Anterior cingulate cortex (tissue), 58 donors: ENCODE data around the gene ATP9B.
A peak's percentile ranks its signal among the peaks of the same experiment; 100 is the strongest.

ENCODE experiments used
- DNase-seq, 58 donors: peaks; one replicate each; lab custom pipeline; 2025; lab: John Stamatoyannopoulos, UW

The ATP9B gene

GRCh38 chr18:79133724-79134123 is 64.5 kb downstream of the ATP9B start:
- peak in 7 of 58 donors; percentile 7 to 28 (median 9) for DNase-seq

GRCh38 chr18:79135924-79136323 is 66.7 kb downstream of the ATP9B start:
- no peak for DNase-seq

- no peak for DNase-seq
These were observed 67.5 kb downstream of the ATP9B start for GRCh38 chr18:79136742-79137141.

GRCh38 chr18:79139206-79139605 is 70.0 kb downstream of the ATP9B start:
- peak in 1 of 58 donors; percentile 4 for DNase-seq

GRCh38 chr18:79147014-79147413 is 77.8 kb downstream of the ATP9B start:
- no peak for DNase-seq

- DNase-seq, result no peak
These were observed 82.0 kb downstream of the ATP9B start for GRCh38 chr18:79151191-79151590.

GRCh38 chr18:79156327-79156726 is 87.1 kb downstream of the ATP9B start:
- DNase-seq, result no peak

- no peak for DNase-seq
These were observed 95.5 kb downstream of the ATP9B start for GRCh38 chr18:79164706-79165105.

GRCh38 chr18:79166702-79167101 is 97.5 kb downstream of the ATP9B start:
- no peak for DNase-seq

- DNase-seq, result no peak
These were observed 98.5 kb downstream of the ATP9B start for GRCh38 chr18:79167526-79168190.

GRCh38 chr18:79169958-79170555 is 100.9 kb downstream of the ATP9B start:
- no peak for DNase-seq

- DNase-seq, result peak in 2 of 58 donors; percentile 4 to 9
These were observed 103.1 kb downstream of the ATP9B start for GRCh38 chr18:79172331-79172730.

- DNase-seq, result no peak
These were observed 104.5 kb downstream of the ATP9B start for GRCh38 chr18:79173742-79174141.

- DNase-seq, result no peak
These were observed 108.9 kb downstream of the ATP9B start for GRCh38 chr18:79178113-79178531.

- no peak for DNase-seq
These were observed 113.0 kb downstream of the ATP9B start for GRCh38 chr18:79182047-79182713.

GRCh38 chr18:79185648-79186047 is 116.5 kb downstream of the ATP9B start:
- DNase-seq, result no peak

GRCh38 chr18:79186649-79187048 is 117.5 kb downstream of the ATP9B start:
- no peak for DNase-seq

GRCh38 chr18:79187532-79188277 is 118.5 kb downstream of the ATP9B start:
- no peak for DNase-seq

- DNase-seq, result no peak
These were observed 122.2 kb downstream of the ATP9B start for GRCh38 chr18:79191418-79191817.

GRCh38 chr18:79191956-79192355 is 122.8 kb downstream of the ATP9B start:
- DNase-seq, result no peak

GRCh38 chr18:79193826-79194225 is 124.6 kb downstream of the ATP9B start:
- no peak for DNase-seq
